ENCODE measurements around the gene NME7. TPM values are rescaled to one million over a fixed set of nuclear protein-coding genes. Genes with fewer than 3 reads are reported as not detected.

NME7 gene
- total RNA-seq, 4 donors from 2014 or later, result 14.1 to 42.6 (median 25.0) TPM

GRCh38 chr1:169175461-169175860 lies 192.1 kb downstream of the NME7 start:
- no peaks in the 10 kb centered on the region for H3K27me3 ChIP-seq
- TF ChIP-seq POLR2A (IDR thresholded peaks at IDR 0.05) (no peak), CTCF (IDR thresholded peaks at IDR 0.05) (no peak)
- intact Hi-C loops (cut with DNase I; ENCODE audit: low total_unique reads), result no loop called here

GRCh38 chr1:169163059-169163458 lies 204.5 kb downstream of the NME7 start:
- no peak for DNase-seq
- no peaks in the 10 kb centered on the region for H3K36me3 ChIP-seq
- peak overlapping the region; percentile 89 to 90 for H3K27ac ChIP-seq
- no peak overlapping the region for H3K4me3 ChIP-seq
- intact Hi-C loops (cut with DNase I; ENCODE audit: low total_unique reads), result no loop called here
- H3K4me1 ChIP-seq, result peaks cover 0 to 7% of the 10 kb centered on the region in 2 donors
- no peaks in the 10 kb centered on the region for H3K9me3 ChIP-seq
- TF ChIP-seq POLR2A (IDR thresholded peaks at IDR 0.05) (no peak), CTCF (IDR thresholded peaks at IDR 0.05) (no peak)
- no peaks in the 10 kb centered on the region for H3K27me3 ChIP-seq

More at GRCh38 chr1:169175461-169175860, 192.1 kb downstream of the NME7 start:
- peak overlapping the region; percentile 10 to 59 for H3K27ac ChIP-seq
- no peak for DNase-seq
- H3K4me3 ChIP-seq, result no peak overlapping the region
- peaks cover 0 to 3% of the 10 kb centered on the region in 2 donors for H3K4me1 ChIP-seq
- H3K9me3 ChIP-seq, result no peaks in the 10 kb centered on the region
- H3K36me3 ChIP-seq, result no peaks in the 10 kb centered on the region

GRCh38 chr1:169161496-169162194 lies 206.0 kb downstream of the NME7 start:
- Histone ChIP-seq H3K27me3 (no peaks in the 10 kb centered on the region), H3K4me3 (no peak overlapping the region), H3K9me3 (no peaks in the 10 kb centered on the region), H3K36me3 (no peaks in the 10 kb centered on the region), H3K4me1 (peaks cover 0 to 7% of the 10 kb centered on the region in 2 donors), H3K27ac (peak overlapping the region; percentile 89 to 90)
- intact Hi-C loops (cut with DNase I; ENCODE audit: low total_unique reads), result no loop called here
- TF ChIP-seq POLR2A (IDR thresholded peaks at IDR 0.05) (no peak), CTCF (IDR thresholded peaks at IDR 0.05) (no peak)
- DNase-seq, result peak in 1 of 2 donors; percentile 48

GRCh38 chr1:169160845-169161495 lies 206.6 kb downstream of the NME7 start:
- no peaks in the 10 kb centered on the region for H3K27me3 ChIP-seq
- peak overlapping the region; percentile 89 to 90 for H3K27ac ChIP-seq
- peak; percentile 63 to 82 for DNase-seq
- H3K4me3 ChIP-seq, result no peak overlapping the region
- intact Hi-C loops (cut with DNase I; ENCODE audit: low total_unique reads), result no loop called here
- TF ChIP-seq CTCF (IDR thresholded peaks at IDR 0.05), result no peak
- TF ChIP-seq POLR2A (IDR thresholded peaks at IDR 0.05), result no peak
- peaks cover 0 to 7% of the 10 kb centered on the region in 2 donors for H3K4me1 ChIP-seq
- no peaks in the 10 kb centered on the region for H3K9me3 ChIP-seq
- no peaks in the 10 kb centered on the region for H3K36me3 ChIP-seq

GRCh38 chr1:169156580-169156979 lies 211.0 kb downstream of the NME7 start:
- Histone ChIP-seq H3K36me3 (no peaks in the 10 kb centered on the region), H3K9me3 (no peaks in the 10 kb centered on the region), H3K4me1 (peaks cover 0 to 7% of the 10 kb centered on the region in 2 donors), H3K4me3 (no peak overlapping the region), H3K27me3 (no peaks in the 10 kb centered on the region), H3K27ac (peak overlapping the region; percentile 89 to 90)
- TF ChIP-seq CTCF (IDR thresholded peaks at IDR 0.05), result no peak
- no peak for DNase-seq
- intact Hi-C loops (cut with DNase I; ENCODE audit: low total_unique reads), result no loop called here
